Mesothelial cell of epicardium (in vitro differentiated cells): ENCODE results near the gene GSE1. TPM values are rescaled to one million over a fixed set of nuclear protein-coding genes. Genes with fewer than 3 reads are reported as not detected.
A peak's percentile ranks its signal among the peaks of the same experiment; 100 is the strongest.

Experiments used
- DNase-seq, 2 experiments: peaks; one replicate each; pipeline ENCODE4 v3.0.0; 2021; ENCODE audit warnings: low spot score in 2 of 2; ENCODE audit not compliant: unreplicated experiment in 2 of 2
- H3K27ac Mint-ChIP-seq: 2 replicates; pipeline ENCODE4 v1.8.0; 2021; ENCODE audit warnings: mixed read lengths
- H3K27me3 Mint-ChIP-seq: 2 replicates; pipeline ENCODE4 v1.8.0; 2021; ENCODE audit warnings: low read depth, mixed read lengths
- H3K36me3 Mint-ChIP-seq: 2 replicates; pipeline ENCODE4 v1.8.0; 2021; ENCODE audit warnings: mixed read lengths
- H3K4me1 Mint-ChIP-seq: 2 replicates; pipeline ENCODE4 v1.8.0; 2021; ENCODE audit warnings: mixed read lengths
- H3K4me3 Mint-ChIP-seq: 2 replicates; pipeline ENCODE4 v1.8.0; 2021; ENCODE audit warnings: mild to moderate bottlenecking, moderate library complexity, mixed read lengths
- H3K9me3 Mint-ChIP-seq: 2 replicates; pipeline ENCODE4 v1.8.0; 2021; ENCODE audit warnings: mixed read lengths
- total RNA-seq: library from RNA; stranded (reverse); gene quantifications from 3 replicates; pipeline ENCODE4 v1.2.1, GENCODE V29; 2021
- TF ChIP-seq, protein P1 (sequence below): fragments of 200-600 bp; sonication (generic); IDR thresholded peaks from one replicate; pipeline ENCODE4 v1.5.0; 2021; ENCODE audit warnings: antibody characterized with exemption; ENCODE audit not compliant: unreplicated experiment

GSE1 gene
- total RNA-seq, 1 donor from 2014 or later: 218 TPM

DNA sequence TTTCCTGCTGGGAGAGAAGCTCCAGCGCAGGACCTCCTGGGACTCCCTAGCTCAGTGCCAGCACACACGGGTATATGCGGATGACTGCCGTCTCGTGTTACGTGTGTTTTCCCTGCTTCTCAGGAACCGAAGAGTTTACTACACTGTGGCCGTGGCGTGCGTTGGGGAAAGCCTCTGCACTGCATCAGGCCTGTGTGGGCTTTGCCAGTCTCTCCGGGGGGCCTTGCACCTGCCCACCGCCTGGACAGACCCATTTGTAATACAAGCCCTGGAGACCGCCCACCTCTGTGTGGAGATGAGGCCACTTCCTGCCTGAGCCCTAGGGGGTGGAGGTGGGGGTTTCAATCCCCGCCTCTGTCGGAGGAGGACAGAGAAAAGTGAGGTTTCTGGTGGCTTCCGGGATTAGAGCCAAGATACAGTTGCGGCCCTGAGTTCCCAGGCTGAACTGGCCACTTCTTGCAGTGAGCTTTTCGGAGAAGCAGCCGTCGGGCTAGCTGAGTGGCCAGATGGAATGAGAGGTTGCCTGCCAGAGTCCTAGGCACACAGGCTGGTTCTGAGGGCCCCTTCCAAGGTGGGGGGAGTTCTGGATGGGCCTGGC, 43.4 kb upstream of the GSE1 start:
- H3K36me3 Mint-ChIP-seq: no peaks in the 10 kb centered on the region
- TF ChIP-seq, protein P1, sequence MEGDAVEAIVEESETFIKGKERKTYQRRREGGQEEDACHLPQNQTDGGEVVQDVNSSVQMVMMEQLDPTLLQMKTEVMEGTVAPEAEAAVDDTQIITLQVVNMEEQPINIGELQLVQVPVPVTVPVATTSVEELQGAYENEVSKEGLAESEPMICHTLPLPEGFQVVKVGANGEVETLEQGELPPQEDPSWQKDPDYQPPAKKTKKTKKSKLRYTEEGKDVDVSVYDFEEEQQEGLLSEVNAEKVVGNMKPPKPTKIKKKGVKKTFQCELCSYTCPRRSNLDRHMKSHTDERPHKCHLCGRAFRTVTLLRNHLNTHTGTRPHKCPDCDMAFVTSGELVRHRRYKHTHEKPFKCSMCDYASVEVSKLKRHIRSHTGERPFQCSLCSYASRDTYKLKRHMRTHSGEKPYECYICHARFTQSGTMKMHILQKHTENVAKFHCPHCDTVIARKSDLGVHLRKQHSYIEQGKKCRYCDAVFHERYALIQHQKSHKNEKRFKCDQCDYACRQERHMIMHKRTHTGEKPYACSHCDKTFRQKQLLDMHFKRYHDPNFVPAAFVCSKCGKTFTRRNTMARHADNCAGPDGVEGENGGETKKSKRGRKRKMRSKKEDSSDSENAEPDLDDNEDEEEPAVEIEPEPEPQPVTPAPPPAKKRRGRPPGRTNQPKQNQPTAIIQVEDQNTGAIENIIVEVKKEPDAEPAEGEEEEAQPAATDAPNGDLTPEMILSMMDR: no peak
- peak in 1 of 2 experiments; percentile 56 for DNase-seq
- peak overlapping the region; percentile 91 for H3K27ac Mint-ChIP-seq
- no peaks in the 10 kb centered on the region for H3K9me3 Mint-ChIP-seq
- H3K27me3 Mint-ChIP-seq: no peaks in the 10 kb centered on the region
- peak overlapping the region; percentile 13 for H3K4me3 Mint-ChIP-seq
- peaks cover 61% of the 10 kb centered on the region for H3K4me1 Mint-ChIP-seq

DNA sequence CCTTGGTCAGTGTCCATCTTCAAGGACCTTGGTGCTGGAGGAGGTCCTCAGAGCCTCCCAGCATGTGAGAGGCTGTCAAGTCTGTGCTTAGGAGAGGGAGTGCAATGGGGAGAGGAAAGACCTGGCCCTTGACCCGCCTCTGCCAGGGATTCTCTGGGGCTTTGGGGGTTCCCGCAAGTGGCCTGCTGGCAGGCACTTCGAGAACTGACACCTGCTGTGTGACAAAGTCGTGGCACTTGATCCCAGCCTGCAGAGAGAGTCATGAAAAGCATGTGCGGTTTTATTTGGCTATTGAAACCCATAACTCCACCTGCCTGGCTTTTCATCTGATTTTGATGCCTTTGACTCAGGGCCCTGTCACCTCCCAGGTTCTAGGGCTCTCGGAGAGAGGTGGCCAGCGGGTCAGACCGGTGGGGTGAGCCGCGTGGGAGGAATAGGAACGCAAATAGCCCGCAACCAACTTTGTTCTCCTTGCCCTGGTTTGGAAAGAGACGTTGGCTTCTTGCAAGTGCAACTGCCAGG, 42.8 kb upstream of the GSE1 start:
- Mint-ChIP-seq H3K36me3 (no peaks in the 10 kb centered on the region), H3K4me3 (no peak overlapping the region), H3K27ac (peak overlapping the region; percentile 91), H3K9me3 (no peaks in the 10 kb centered on the region), H3K4me1 (peaks cover 65% of the 10 kb centered on the region), H3K27me3 (no peaks in the 10 kb centered on the region)
- DNase-seq: no peak
- TF ChIP-seq, protein P1: no peak

DNA sequence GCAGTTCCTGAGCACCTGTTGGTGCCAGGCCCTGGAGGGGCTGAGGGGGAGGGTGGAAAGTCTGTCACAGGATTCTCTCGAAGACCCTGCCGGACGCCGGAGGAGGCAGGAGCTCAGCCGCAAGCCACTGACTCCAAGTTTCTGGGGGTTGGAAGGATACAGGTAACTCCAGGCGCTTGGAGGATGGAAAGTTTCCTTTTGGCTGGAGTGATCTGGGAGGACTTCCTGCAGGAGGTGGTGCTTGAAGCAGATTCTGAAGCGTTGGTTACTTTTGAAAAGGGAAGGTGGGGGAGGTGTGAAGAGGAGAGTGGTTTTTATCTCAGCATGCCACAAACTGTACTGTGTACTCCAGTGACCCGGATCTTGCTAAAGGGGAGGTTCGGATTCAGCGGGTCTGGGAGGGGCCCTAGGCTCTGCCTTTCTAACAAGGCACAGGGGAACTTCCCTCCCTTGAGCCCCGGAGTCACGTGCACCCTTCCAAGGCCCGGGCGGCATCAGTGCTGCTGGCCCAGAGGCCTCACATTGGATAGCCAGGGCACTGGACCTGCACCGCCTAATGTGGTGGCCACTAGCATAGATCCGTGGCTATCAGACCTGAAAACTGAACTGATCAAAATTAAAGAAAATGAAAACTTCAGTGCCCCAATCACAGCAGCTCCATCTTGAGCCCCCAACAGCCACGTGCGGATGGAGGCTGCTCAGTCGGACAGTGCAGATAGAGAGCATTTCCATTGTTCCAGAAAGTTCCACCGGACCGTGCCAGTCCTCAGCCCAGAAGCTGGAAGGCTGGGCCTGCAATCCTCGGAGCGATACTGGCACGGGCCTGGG, 42.2 kb upstream of the GSE1 start:
- H3K9me3 Mint-ChIP-seq: no peaks in the 10 kb centered on the region
- TF ChIP-seq, protein P1: no peak
- DNase-seq: no peak
- H3K4me3 Mint-ChIP-seq: no peak overlapping the region
- H3K36me3 Mint-ChIP-seq: no peaks in the 10 kb centered on the region
- H3K27ac Mint-ChIP-seq: peak overlapping the region; percentile 91
- peaks cover 70% of the 10 kb centered on the region for H3K4me1 Mint-ChIP-seq
- H3K27me3 Mint-ChIP-seq: no peaks in the 10 kb centered on the region

DNA sequence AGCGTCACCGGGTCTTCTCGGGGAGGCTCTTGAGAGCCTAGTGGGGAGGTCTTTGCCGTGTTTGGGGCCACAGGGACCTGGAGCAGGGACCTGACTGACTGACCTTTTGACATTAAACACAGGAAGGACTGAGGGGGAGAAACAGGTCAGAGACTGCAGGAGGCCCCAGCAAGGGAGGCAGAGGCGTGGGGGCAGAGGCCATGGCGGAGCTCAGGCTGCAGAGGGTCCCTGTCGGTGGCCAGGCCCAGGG, 41.6 kb upstream of the GSE1 start:
- no peaks in the 10 kb centered on the region for H3K36me3 Mint-ChIP-seq
- TF ChIP-seq, protein P1: no peak
- no peak overlapping the region for H3K4me3 Mint-ChIP-seq
- no peak for DNase-seq
- H3K27ac Mint-ChIP-seq: peak overlapping the region; percentile 91
- H3K27me3 Mint-ChIP-seq: no peaks in the 10 kb centered on the region
- no peaks in the 10 kb centered on the region for H3K9me3 Mint-ChIP-seq
- H3K4me1 Mint-ChIP-seq: peaks cover 70% of the 10 kb centered on the region

DNA sequence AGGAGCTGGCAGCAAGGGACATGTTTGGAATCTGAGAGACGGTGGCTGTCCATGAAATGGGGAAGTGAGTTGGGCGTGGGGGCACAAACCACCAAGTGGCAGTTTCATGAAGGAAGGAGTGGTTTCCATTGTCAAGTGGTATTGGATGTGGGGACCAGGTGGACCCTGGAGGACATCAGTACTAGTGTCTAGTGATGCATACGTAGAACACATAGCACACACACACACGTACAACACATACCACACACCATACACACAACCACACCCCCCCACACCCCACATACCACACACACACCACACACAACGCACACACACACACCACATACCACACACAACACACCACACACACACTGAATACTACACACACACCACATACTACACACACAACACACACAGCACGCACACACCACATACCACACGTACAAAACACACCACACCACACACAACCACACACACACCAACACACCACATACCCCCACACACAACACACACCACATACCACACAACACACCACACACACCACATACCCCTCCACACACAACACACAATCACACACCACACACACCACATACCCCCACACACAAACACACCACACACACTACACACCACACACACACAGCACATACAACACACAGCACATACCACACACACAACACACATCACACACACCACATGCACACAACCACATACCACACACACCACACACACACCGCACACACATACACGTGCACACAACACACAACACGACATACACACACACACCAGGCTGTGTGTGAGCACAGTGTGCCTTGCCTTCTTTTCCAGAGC, 41.1 kb upstream of the GSE1 start:
- Mint-ChIP-seq H3K36me3 (no peaks in the 10 kb centered on the region), H3K4me3 (no peak overlapping the region), H3K27ac (peak overlapping the region; percentile 91), H3K9me3 (no peaks in the 10 kb centered on the region), H3K4me1 (peaks cover 68% of the 10 kb centered on the region), H3K27me3 (no peaks in the 10 kb centered on the region)
- DNase-seq: no peak
- TF ChIP-seq, protein P1: no peak
